GM23248 (cell line): ENCODE measurements around the gene RUNX1. TPM values are rescaled to one million over a fixed set of nuclear protein-coding genes. Genes with fewer than 3 reads are reported as not detected.

ENCODE experiments used
- DNase-seq: peaks from one replicate; pipeline ENCODE4 v3.0.0-alpha.2; 2015
- H2AFZ ChIP-seq: fragments of 200-600 bp; sonication (generic); 2 replicates; pipeline ENCODE4 v1.6.1; 2016; ENCODE audit warnings: antibody characterized with exemption
- H3F3A ChIP-seq: fragments of 200-600 bp; sonication (generic); 2 replicates; pipeline ENCODE4 v1.6.1; 2016; ENCODE audit warnings: mild to moderate bottlenecking, antibody characterized with exemption, mixed run types; ENCODE audit not compliant: insufficient read depth
- H3K27ac ChIP-seq: fragments of 200-600 bp; sonication (generic); 2 replicates; pipeline ENCODE4 v1.5.1; 2016; ENCODE audit warnings: mild to moderate bottlenecking
- H3K27me3 ChIP-seq: fragments of 200-600 bp; sonication (generic); replicated peaks from 2 replicates; pipeline ENCODE4 v1.6.1; 2016; ENCODE audit warnings: mild to moderate bottlenecking; ENCODE audit not compliant: insufficient read depth
- H3K36me3 ChIP-seq: fragments of 200-600 bp; sonication (generic); 2 replicates; pipeline ENCODE4 v1.6.1; 2016; ENCODE audit warnings: low read depth, mild to moderate bottlenecking
- H3K4me1 ChIP-seq: fragments of 200-600 bp; sonication (generic); 2 replicates; pipeline ENCODE4 v1.6.1; 2016; ENCODE audit warnings: mild to moderate bottlenecking; ENCODE audit not compliant: insufficient read depth
- H3K4me2 ChIP-seq: fragments of 200-600 bp; sonication (generic); one replicate; pipeline ENCODE4 v1.6.1; 2016; ENCODE audit warnings: mild to moderate bottlenecking; ENCODE audit not compliant: unreplicated experiment
- H3K4me3 ChIP-seq: fragments of 200-600 bp; sonication (generic); 2 replicates; pipeline ENCODE4 v1.5.1; 2016; ENCODE audit warnings: mild to moderate bottlenecking
- H3K79me2 ChIP-seq: fragments of 200-600 bp; sonication (generic); 2 replicates; pipeline ENCODE4 v1.6.1; 2016; ENCODE audit warnings: mild to moderate bottlenecking; ENCODE audit not compliant: insufficient read depth
- H3K9ac ChIP-seq: fragments of 200-600 bp; sonication (generic); 2 replicates; pipeline ENCODE4 v1.6.1; 2016; ENCODE audit warnings: mild to moderate bottlenecking
- H3K9me2 ChIP-seq: fragments of 200-600 bp; sonication (generic); 2 replicates; pipeline ENCODE4 v1.6.1; 2016; ENCODE audit warnings: mixed run types, mild to moderate bottlenecking, moderate library complexity; ENCODE audit not compliant: insufficient read depth
- H3K9me3 ChIP-seq: fragments of 200-600 bp; sonication (generic); one replicate; pipeline ENCODE4 v1.6.1; 2017; ENCODE audit warnings: low read depth
- H4K20me1 ChIP-seq: fragments of 200-600 bp; sonication (generic); 2 replicates; pipeline ENCODE4 v1.6.0; 2016; ENCODE audit not compliant: insufficient read depth
- EZH2 ChIP-seq: fragments of 200-600 bp; sonication (generic); IDR thresholded peaks from 2 replicates; pipeline ENCODE4 v1.6.1; 2018; ENCODE audit warnings: antibody characterized with exemption, mild to moderate bottlenecking; ENCODE audit not compliant: insufficient read depth, poor library complexity, severe bottlenecking
- EZH2phosphoT487 ChIP-seq: fragments of 200-600 bp; sonication (generic); IDR thresholded peaks from 2 replicates; pipeline ENCODE4 v1.6.1; 2018; ENCODE audit warnings: antibody characterized with exemption, moderate library complexity, mild to moderate bottlenecking, low read depth; ENCODE audit not compliant: insufficient read depth
- WGBS, 2 experiments: methylation state at CpG; one replicate each; pipeline ENCODE4 v1.1.6; 2015 to 2017; ENCODE audit warnings: low lambda C conversion rate in 2 of 2, low coverage in 1 of 2; ENCODE audit errors: missing lambda C conversion rate in 2 of 2; 5-methylcytosine and 5-hydroxymethylcytosine counted together
- in situ Hi-C: fragments of 300-500 bp; cut with MboI; formaldehyde crosslinking; loops from 2 replicates; pipeline ENCODE4 v1.15.0; 2020
- polyA plus RNA-seq: library from polyadenylated mRNA; unstranded; fragments of >200 nt; fragmentation: Nextera tagmentation; extraction: Ambion mirVana; gene quantifications from 2 replicates; pipeline ENCODE4 v1.2.1, GENCODE V29; 2016
- total RNA-seq: library from RNA; depleted of rRNA; stranded (reverse); fragments of >200 nt; shearing (Covaris generic); gene quantifications from 2 replicates; pipeline ENCODE4 v1.2.3, GENCODE V29; 2014

RUNX1 gene
- total and polyA plus RNA-seq, 2 experiments from 2014 or later, result 21.3 to 32.6 TPM

DNA sequence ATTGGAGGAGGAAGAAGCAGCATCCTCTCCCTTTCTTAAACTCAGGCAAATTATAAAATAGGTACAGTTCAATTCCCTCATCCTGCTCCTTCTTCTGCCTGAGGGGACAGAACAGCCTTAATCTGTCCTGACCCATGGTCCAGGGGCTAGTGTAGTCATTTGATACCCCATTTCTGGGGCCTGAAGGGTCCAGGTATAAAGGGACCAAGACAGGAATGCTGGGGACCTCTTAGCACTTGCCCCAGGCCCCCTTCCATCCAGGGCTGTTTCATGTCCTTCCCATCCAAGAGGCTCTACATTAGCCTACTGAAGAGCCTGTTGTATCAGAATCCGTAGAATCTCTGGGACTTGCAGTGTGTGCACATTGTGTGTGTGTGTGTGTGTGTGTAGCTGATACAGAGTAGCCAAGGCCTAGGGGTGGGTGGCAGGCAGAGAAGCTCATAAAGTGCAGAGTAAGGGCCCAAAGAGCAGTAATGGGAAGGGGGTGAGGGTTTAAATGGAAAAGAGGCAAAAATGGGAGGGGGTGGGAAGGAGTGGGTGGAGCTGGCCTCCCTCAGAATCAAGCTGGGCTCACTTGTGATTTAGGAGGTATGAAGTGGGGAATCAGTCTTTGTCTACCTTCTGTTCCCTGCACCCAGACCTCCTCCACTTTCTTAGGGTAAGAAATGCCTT lies 32.4 kb downstream of the RUNX1 start:
- TF ChIP-seq EZH2 (no peak), EZH2phosphoT487 (no peak)
- H3K27ac ChIP-seq, result no peak overlapping the region
- H3F3A ChIP-seq, result no peaks in the 10 kb centered on the region
- 0 out of 2 replicates have a peak, but pooled peaks cover 4% of the 10 kb centered on the region for H3K4me1 ChIP-seq
- no peaks in the 10 kb centered on the region for H3K79me2 ChIP-seq
- H3K36me3 ChIP-seq, result no peaks in the 10 kb centered on the region
- H3K9me2 ChIP-seq, result no peaks in the 10 kb centered on the region
- no peaks in the 10 kb centered on the region for H3K27me3 ChIP-seq
- no peak for DNase-seq
- H4K20me1 ChIP-seq, result no peaks in the 10 kb centered on the region
- WGBS, 2 experiments, result 100% methylated on average over 1 of the region's 1 CpG
- H3K9me3 ChIP-seq, result no peaks in the 10 kb centered on the region
- H3K9ac ChIP-seq, result no peak overlapping the region
- no peak overlapping the region for H3K4me3 ChIP-seq
- in situ Hi-C loops, result no loop called here
- no peak overlapping the region for H2AFZ ChIP-seq
- no peak overlapping the region for H3K4me2 ChIP-seq

DNA sequence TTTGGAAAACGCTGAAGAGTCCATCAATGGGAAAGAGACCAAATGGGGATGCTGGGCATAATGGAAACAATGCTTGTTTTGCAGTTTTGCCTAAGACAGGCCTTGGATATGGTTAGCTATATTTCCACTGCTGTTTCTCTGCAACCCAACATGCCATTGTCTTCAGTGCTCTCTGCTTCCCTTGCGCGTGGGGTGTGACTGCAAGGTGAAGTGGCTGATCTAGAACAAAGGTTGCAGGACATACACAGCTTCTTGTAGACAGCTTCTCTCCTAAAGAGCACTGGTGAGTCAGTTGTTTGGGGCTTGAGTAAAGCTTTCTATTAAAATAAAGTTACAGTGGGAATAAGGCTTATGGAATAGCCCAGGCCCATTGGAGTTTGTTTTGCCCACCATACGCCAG lies 33.0 kb downstream of the RUNX1 start:
- H3K9ac ChIP-seq, result no peak overlapping the region
- no peaks in the 10 kb centered on the region for H3K27me3 ChIP-seq
- no peaks in the 10 kb centered on the region for H3K9me2 ChIP-seq
- no peak for TF ChIP-seq EZH2
- no peak for DNase-seq
- in situ Hi-C loops, result no loop called here
- H3K27ac ChIP-seq, result no peak overlapping the region
- H3K4me1 ChIP-seq, result 0 out of 2 replicates have a peak, but pooled peaks cover 4% of the 10 kb centered on the region
- H3K36me3 ChIP-seq, result no peaks in the 10 kb centered on the region
- no peaks in the 10 kb centered on the region for H3K9me3 ChIP-seq
- no peak overlapping the region for H2AFZ ChIP-seq
- 91 to 99% methylated on average over 4 of the region's 4 CpGs for WGBS, 2 experiments
- no peak overlapping the region for H3K4me3 ChIP-seq
- no peaks in the 10 kb centered on the region for H4K20me1 ChIP-seq
- no peaks in the 10 kb centered on the region for H3K79me2 ChIP-seq
- no peaks in the 10 kb centered on the region for H3F3A ChIP-seq
- no peak overlapping the region for H3K4me2 ChIP-seq

DNA sequence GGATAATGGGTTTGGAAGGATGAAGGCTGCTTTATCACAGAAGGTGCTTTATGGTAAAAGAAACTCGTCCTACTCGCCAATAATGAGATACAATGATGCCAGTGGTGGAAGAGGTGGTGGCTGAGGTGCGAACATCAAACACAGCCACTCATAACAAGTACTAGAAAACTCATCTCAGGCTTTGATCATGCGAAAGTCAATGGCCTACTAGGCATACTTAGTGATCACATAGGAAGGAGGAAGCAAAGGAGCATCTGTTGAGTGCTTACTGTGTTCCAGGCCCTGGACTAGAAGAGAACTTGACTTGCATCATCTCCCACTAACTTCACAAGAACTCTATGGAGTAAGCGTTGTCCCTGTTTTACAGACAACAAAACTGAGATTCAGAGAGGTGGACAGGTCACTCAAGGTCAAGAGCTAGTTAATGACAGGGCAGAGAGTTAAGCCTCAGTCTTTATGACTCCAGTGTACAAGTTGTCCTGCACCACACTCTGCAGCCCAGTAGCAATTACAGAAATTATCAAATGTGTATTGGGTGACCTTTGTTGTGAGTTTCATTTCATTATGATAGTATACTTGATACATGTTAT lies 33.6 kb downstream of the RUNX1 start:
- Histone ChIP-seq H3K9ac (no peak overlapping the region), H3K27me3 (no peaks in the 10 kb centered on the region), H3K4me3 (no peak overlapping the region), H3K4me2 (no peak overlapping the region), H3K36me3 (no peaks in the 10 kb centered on the region), H3K9me2 (no peaks in the 10 kb centered on the region), H4K20me1 (no peaks in the 10 kb centered on the region), H3K79me2 (no peaks in the 10 kb centered on the region), H3F3A (no peaks in the 10 kb centered on the region), H3K9me3 (no peaks in the 10 kb centered on the region), H2AFZ (no peak overlapping the region), H3K4me1 (0 out of 2 replicates have a peak, but pooled peaks cover under 1% of the 10 kb centered on the region), H3K27ac (no peak overlapping the region)
- in situ Hi-C loops, result no loop called here
- TF ChIP-seq EZH2phosphoT487, result no peak
- TF ChIP-seq EZH2, result no peak
- DNase-seq, result no peak
- 87% methylated on average over 5 of the region's 5 CpGs for WGBS, 2 experiments

DNA sequence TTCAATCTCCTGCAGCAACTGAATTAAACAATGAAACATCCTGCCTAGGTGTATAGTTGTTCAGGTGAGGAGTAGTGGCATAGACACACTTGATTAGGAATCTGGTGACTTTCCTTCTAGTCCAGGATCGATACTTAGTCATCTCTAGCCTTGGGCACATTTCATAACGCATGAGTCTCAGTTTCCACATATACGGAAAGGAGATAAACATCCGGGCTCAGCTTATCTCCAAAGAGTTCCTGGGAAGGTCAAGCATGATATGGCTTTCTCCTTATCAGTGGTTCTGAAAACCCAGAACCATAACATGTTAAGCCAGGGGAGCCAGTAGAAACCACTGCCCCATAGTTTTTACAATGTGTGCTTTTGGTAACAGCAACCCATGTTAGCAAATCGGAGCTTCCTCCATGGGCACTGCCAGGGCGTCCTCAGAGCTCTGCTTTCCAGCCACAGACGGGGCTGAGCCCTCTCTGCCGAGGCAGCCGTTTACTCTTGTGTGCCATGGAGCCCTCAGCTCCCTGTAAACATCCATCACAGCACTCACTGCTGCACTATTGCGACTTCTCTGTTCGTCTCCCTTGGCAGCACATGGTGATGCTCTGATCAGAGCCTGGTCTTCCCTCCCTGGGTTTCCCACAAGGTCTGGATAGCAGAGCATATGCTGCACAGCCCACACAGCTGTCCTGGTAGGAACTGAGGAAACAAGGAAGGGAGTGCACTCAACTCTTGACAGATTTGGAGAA lies 34.6 kb downstream of the RUNX1 start:
- H3K79me2 ChIP-seq, result no peaks in the 10 kb centered on the region
- H3F3A ChIP-seq, result no peaks in the 10 kb centered on the region
- in situ Hi-C loops, result no loop called here
- no peaks in the 10 kb centered on the region for H4K20me1 ChIP-seq
- H3K36me3 ChIP-seq, result no peaks in the 10 kb centered on the region
- 61 to 67% methylated on average over 11 of the region's 11 CpGs for WGBS, 2 experiments
- H3K9ac ChIP-seq, result no peak overlapping the region
- DNase-seq, result no peak
- no peak overlapping the region for H2AFZ ChIP-seq
- no peak overlapping the region for H3K4me3 ChIP-seq
- no peaks in the 10 kb centered on the region for H3K9me3 ChIP-seq
- no peaks in the 10 kb centered on the region for H3K9me2 ChIP-seq
- no peak overlapping the region for H3K4me2 ChIP-seq
- H3K4me1 ChIP-seq, result no peaks in the 10 kb centered on the region
- H3K27ac ChIP-seq, result no peak overlapping the region
- TF ChIP-seq EZH2phosphoT487 (no peak), EZH2 (no peak)
- no peaks in the 10 kb centered on the region for H3K27me3 ChIP-seq
